Neuron (in vitro differentiated cells): ENCODE measurements around the gene C4orf50.

Experiments used
- H2AFZ ChIP-seq: one replicate; pipeline ENCODE4 v1.6.1; 2013; ENCODE audit warnings: low read depth, mild to moderate bottlenecking, inconsistent platforms, low read length, moderate library complexity
- H3K27me3 ChIP-seq: one replicate; pipeline ENCODE4 v1.6.1; 2013; ENCODE audit warnings: low read length; ENCODE audit not compliant: insufficient read depth
- H3K36me3 ChIP-seq: one replicate; pipeline ENCODE4 v1.6.1; 2013; ENCODE audit warnings: low read length; ENCODE audit not compliant: insufficient read depth
- H3K4me1 ChIP-seq: one replicate; pipeline ENCODE4 v1.6.1; 2013; ENCODE audit warnings: low read length; ENCODE audit not compliant: insufficient read depth
- H3K4me3 ChIP-seq: 2 replicates; pipeline ENCODE4 v1.5.1; 2013; ENCODE audit warnings: mild to moderate bottlenecking, low read length, moderate library complexity
- H3K9me3 ChIP-seq: one replicate; pipeline ENCODE4 v1.6.1; 2013; ENCODE audit warnings: low read length

Gene C4orf50

GRCh38 chr4:5976431-5976830 is 41.8 kb downstream of the C4orf50 start:
- H2AFZ ChIP-seq: no peak overlapping the region
- no peaks in the 10 kb centered on the region for H3K9me3 ChIP-seq
- H3K36me3 ChIP-seq: no peaks in the 10 kb centered on the region
- H3K27me3 ChIP-seq: peaks cover 2% of the 10 kb centered on the region
- H3K4me3 ChIP-seq: no peak overlapping the region
- no peaks in the 10 kb centered on the region for H3K4me1 ChIP-seq

DNA sequence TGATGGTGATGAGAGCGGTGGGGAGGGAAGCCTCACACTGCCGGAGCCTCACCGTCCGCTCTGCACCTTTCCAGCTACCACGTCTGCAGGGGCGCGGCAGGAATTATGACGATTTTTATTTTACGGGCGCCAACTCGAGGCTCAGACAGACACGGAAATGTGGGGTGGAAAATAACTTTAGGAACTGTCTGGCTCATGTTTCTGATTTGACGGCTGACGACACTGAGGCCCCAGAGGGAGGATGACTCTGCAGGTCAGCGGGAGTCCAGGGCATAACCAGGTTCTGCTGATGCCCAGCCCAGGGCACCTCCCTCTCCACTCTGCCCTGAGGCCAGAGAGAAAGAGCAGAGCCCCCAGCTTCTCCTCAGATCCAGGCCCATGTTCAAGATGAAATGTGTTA is 43.9 kb downstream of the C4orf50 start:
- Histone ChIP-seq H3K4me3 (no peak overlapping the region), H2AFZ (no peak overlapping the region), H3K9me3 (no peaks in the 10 kb centered on the region), H3K4me1 (no peaks in the 10 kb centered on the region), H3K36me3 (no peaks in the 10 kb centered on the region), H3K27me3 (peaks cover 11% of the 10 kb centered on the region)

DNA sequence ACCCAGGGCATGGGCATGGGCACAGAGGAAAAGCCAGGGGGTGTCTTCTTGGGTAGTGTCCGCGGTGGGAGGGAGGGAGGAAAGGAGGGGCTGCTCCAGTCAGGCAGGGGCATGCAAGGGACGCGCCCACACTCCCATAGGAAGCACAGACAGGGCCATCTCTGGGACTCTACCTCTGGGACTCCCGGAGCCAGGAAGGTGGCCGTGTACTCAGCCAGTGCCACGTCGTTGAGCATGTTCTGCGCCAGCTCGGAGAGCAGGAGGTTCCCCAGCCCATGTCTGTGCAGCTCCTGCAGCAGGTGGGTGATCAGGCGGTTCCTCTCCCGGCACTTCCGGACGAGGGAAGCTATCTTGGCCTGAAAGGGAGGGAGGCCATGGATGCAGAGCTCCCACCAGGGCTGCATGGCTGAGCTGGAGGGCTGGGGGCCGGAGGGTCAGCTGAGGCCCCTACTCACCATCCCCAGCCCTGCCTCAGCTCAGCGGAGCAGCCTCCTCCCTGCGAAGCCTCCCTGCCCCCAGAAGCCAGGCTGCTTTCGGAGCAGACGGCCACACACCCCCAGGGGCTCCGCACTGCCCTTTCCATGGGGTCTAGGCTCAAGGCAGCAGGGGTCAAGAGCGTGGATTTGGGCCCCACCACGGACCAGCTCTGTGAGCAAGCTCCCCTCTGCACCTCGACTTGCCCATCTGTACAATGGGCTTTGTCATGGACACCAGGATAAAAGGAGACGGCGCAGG is 44.6 kb downstream of the C4orf50 start:
- H3K27me3 ChIP-seq: peaks cover 10% of the 10 kb centered on the region
- H3K36me3 ChIP-seq: no peaks in the 10 kb centered on the region
- no peaks in the 10 kb centered on the region for H3K9me3 ChIP-seq
- H3K4me3 ChIP-seq: no peak overlapping the region
- H3K4me1 ChIP-seq: no peaks in the 10 kb centered on the region
- no peak overlapping the region for H2AFZ ChIP-seq

GRCh38 chr4:5973033-5973432 is 45.2 kb downstream of the C4orf50 start:
- Histone ChIP-seq H3K4me3 (no peak overlapping the region), H3K4me1 (no peaks in the 10 kb centered on the region), H2AFZ (no peak overlapping the region), H3K27me3 (peaks cover 12% of the 10 kb centered on the region), H3K9me3 (no peaks in the 10 kb centered on the region), H3K36me3 (no peaks in the 10 kb centered on the region)

DNA sequence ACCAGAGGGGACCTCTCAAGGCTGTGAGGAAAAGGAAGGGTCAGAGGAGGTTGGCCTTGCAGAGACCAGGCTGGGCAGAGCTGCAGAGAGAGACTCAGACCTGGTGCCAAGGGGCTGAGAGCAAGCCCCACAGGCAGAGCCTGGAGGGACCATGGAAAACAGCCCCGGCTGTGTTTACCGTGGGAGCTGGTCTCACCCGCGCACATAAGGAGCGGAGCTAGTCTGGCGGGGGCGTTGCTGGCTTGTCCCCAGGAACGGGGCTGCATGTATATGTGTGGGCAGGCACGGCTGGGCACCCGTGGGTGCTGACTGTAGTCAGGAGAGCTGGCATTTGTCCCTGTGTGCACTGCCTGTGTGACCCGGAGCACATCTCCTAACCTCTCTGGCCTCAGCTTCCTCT is 45.7 kb downstream of the C4orf50 start:
- H3K27me3 ChIP-seq: peaks cover 16% of the 10 kb centered on the region
- H3K9me3 ChIP-seq: no peaks in the 10 kb centered on the region
- no peaks in the 10 kb centered on the region for H3K36me3 ChIP-seq

GRCh38 chr4:5971078-5971450 is 47.2 kb downstream of the C4orf50 start:
- Histone ChIP-seq H2AFZ (no peak overlapping the region), H3K9me3 (no peaks in the 10 kb centered on the region), H3K36me3 (no peaks in the 10 kb centered on the region), H3K4me1 (no peaks in the 10 kb centered on the region), H3K4me3 (no peak overlapping the region), H3K27me3 (peaks cover 16% of the 10 kb centered on the region)

More for the DNA sequence above, 45.7 kb downstream of the C4orf50 start:
- no peak overlapping the region for H3K4me3 ChIP-seq
- no peak overlapping the region for H2AFZ ChIP-seq
- no peaks in the 10 kb centered on the region for H3K4me1 ChIP-seq

DNA sequence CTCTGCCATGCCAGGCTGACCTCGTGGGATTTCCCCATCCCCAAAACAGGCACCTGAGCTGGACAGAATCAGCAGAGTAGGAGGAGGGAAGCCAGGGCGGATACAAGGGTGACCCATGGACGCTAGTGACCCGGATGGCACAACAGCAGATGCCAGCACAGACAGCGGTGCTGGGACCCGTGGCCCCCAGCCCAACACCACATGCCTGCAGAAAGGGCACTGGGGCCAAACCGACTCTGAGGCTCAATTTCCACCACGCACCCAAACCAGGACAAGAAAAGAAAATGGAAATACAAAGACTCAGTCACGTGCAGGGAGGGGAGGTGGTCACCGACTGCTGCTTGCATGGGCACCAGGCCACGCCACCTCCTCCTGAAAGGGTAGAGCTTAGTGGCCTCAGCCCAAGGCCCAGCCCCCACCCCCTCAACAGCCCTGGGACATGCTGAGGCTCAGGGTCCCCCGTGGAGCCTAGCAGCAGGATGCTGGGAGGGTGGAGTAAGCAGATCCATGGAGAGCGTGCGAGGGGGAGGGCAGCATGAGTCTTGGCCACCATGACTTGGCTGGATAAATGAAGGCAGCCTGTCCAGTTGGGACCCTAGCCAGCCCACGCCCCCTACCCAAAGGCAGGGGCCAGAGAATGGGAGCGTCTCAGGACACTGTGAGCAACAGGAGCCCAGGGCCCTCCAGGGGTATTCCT is 47.7 kb downstream of the C4orf50 start:
- H3K4me1 ChIP-seq: no peaks in the 10 kb centered on the region
- H2AFZ ChIP-seq: no peak overlapping the region
- no peaks in the 10 kb centered on the region for H3K9me3 ChIP-seq
- H3K27me3 ChIP-seq: peaks cover 16% of the 10 kb centered on the region
- H3K4me3 ChIP-seq: no peak overlapping the region
- no peaks in the 10 kb centered on the region for H3K36me3 ChIP-seq

GRCh38 chr4:5969777-5970176 is 48.5 kb downstream of the C4orf50 start:
- Histone ChIP-seq H3K36me3 (no peaks in the 10 kb centered on the region), H3K4me1 (no peaks in the 10 kb centered on the region), H3K4me3 (no peak overlapping the region), H3K9me3 (no peaks in the 10 kb centered on the region), H2AFZ (no peak overlapping the region), H3K27me3 (peaks cover 16% of the 10 kb centered on the region)

- Histone ChIP-seq H3K9me3 (no peaks in the 10 kb centered on the region), H3K4me3 (no peak overlapping the region), H3K4me1 (no peaks in the 10 kb centered on the region), H3K27me3 (peaks cover 16% of the 10 kb centered on the region), H2AFZ (no peak overlapping the region), H3K36me3 (no peaks in the 10 kb centered on the region)
These were observed 48.9 kb downstream of the C4orf50 start for GRCh38 chr4:5969336-5969735.

DNA sequence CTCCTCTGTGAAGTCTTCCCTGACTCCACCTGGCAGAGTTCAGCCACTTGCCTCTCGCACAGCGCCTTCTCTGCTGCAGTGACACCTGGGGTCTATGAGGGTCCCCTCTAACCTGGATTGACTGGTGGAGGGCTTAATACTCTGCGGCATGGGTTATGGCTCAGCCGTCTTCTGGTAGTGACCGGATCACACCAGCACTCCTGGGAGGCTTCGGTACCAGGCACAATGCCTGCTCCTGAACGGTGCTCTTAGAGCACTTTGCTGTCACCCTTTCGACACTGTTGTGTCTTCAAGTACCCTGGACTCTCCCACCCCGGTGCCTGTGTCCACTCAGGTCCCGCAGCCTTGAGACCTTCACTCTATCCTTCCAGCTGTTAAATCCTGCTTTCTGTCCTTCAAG is 50.0 kb downstream of the C4orf50 start:
- H3K27me3 ChIP-seq: peaks cover 18% of the 10 kb centered on the region

DNA sequence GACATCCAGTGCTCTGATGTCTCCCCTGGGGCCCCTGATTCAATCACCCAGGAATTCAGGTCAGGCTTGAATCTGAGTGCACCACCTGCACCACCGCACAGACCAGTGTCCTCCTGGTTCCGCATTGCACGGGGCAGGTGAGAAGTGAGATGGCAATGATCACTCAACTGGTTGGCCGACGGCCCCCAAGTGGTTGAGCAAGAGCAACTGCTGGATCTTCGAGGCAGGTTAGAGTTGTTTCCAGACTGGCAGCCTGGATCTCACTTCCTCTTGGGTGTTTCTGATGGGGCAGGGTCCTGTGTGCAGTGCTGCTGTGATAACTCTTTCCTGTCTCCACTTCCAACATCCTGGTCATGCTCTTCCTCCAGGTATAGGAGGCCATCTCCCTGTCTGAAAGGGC is 50.4 kb downstream of the C4orf50 start:
- no peak overlapping the region for H2AFZ ChIP-seq
- H3K27me3 ChIP-seq: peaks cover 18% of the 10 kb centered on the region
- no peaks in the 10 kb centered on the region for H3K4me1 ChIP-seq
- H3K9me3 ChIP-seq: no peaks in the 10 kb centered on the region
- H3K36me3 ChIP-seq: no peaks in the 10 kb centered on the region
- no peak overlapping the region for H3K4me3 ChIP-seq

More for the DNA sequence above, 50.0 kb downstream of the C4orf50 start:
- Histone ChIP-seq H3K4me1 (no peaks in the 10 kb centered on the region), H3K36me3 (no peaks in the 10 kb centered on the region), H3K4me3 (no peak overlapping the region), H2AFZ (no peak overlapping the region), H3K9me3 (no peaks in the 10 kb centered on the region)

GRCh38 chr4:5965225-5965624 is 53.0 kb downstream of the C4orf50 start:
- Histone ChIP-seq H3K27me3 (peaks cover 29% of the 10 kb centered on the region), H3K4me1 (no peaks in the 10 kb centered on the region), H3K36me3 (no peaks in the 10 kb centered on the region), H2AFZ (no peak overlapping the region), H3K4me3 (no peak overlapping the region), H3K9me3 (no peaks in the 10 kb centered on the region)

DNA sequence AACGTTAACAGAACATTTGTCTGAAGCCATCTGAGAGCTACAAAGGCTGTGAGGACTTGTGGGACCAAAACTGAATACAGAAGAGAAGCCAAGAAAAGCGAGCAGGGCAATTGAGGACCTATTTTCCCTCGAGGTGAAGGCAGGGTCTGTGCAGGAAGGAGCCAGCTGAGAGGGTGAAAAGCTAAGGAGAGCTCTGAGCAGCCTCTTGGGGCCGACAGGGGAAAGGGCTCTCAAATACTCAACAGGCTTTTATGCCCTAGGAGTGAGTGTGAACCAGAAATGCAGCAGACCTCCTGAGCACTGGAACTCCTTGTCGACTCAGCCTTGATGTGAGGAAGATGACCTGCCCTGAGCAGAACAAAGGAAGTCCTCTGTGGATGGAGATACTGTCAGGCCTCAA is 54.2 kb downstream of the C4orf50 start:
- peaks cover 23% of the 10 kb centered on the region for H3K27me3 ChIP-seq
- no peak overlapping the region for H3K4me3 ChIP-seq
- no peaks in the 10 kb centered on the region for H3K9me3 ChIP-seq

More for the DNA sequence above, 54.2 kb downstream of the C4orf50 start:
- Histone ChIP-seq H2AFZ (no peak overlapping the region), H3K4me1 (no peaks in the 10 kb centered on the region), H3K36me3 (no peaks in the 10 kb centered on the region)
